COLO668 (cell line): ENCODE measurements around the gene NOTCH2NLA.
"Not testable (repeated sequence)": the region's sequence is repeated elsewhere in the genome, so short reads cannot be mapped to it uniquely, and the experiment has no call there.

Experiments used
- DNase-seq: peaks from one replicate; lab custom pipeline; 2025; ENCODE audit not compliant: unreplicated experiment; lab: John Stamatoyannopoulos, UW

The NOTCH2NLA gene

GRCh38 chr1:146167740-146168139, 61.1 kb downstream of the NOTCH2NLA start:
- DNase-seq: not testable (repeated sequence)

DNA sequence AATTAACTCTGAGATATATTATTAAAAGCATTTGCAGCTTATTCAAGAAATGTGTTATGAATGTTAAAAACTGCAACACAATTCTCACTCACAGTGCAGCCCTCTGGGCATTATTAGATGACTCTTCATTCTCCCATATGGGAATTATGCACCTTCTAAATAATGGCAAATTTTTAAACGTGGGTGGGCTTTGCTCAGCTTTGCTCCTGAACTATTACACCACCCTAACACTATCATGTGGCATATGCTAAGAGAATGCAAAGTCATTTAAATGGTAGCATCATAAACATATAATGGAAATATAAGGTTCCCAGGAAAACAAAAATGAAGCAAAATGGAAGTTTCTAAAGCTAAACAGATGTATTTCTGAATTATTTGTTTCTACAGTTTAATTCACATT, 61.5 kb downstream of the NOTCH2NLA start:
- DNase-seq: not testable (repeated sequence)

DNA sequence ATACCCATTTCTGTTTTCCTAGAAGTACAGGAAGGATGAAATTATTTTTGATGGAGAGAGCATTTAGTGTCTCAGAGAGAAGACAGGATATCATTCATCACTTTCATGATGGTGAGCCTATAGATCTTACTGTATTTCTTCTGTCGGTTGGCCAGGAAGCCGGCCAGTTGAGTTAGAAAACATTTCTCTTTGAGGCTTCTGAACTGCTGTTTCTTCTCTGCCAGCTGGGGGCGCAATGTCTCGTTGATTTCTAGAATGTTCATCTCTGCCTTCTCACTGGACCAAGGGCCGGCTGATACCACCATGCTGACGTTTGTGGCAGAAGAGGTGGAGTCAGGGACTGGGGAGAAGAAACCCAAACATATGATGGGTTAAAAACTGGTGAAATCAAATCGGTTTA, 84.4 kb downstream of the NOTCH2NLA start, which contains the start of gene NBPF10:
NBPF10 (minus strand) TSS at position 340 of the 400 bp plus-strand sequence; CDS start at position 305, 35 bp downstream.
- not testable (repeated sequence) for DNase-seq
